Ovary (tissue), 3 donors: ENCODE results near the gene TP73.

Experiments
- EP300 ChIP-seq: sonication (generic); formaldehyde crosslinking; IDR thresholded peaks from one replicate; pipeline ENCODE4 v1.6.1; 2017; ENCODE audit warnings: antibody characterized with exemption
- POLR2A ChIP-seq: fragments of 450-650 bp; IDR thresholded peaks from one replicate; pipeline ENCODE4 v1.6.1; 2017; ENCODE audit warnings: antibody characterized with exemption, mild to moderate bottlenecking, moderate library complexity
- TF ChIP-seq, protein P1 (sequence below), 3 donors: fragments of 450-650 bp in 2 of 3; fragments of 200-600 bp in 1 of 3; IDR thresholded peaks; one replicate each; pipeline versions ENCODE4 v1.5.1 to v1.8.0; 2016 to 2022; ENCODE audit warnings: antibody characterized with exemption in 3 of 3, mild to moderate bottlenecking in 1 of 3
- donor health status: DM: no; HTN: no; CAD: no.

GRCh38 chr1:3711381-3711779, 59.1 kb downstream of the TP73 start:
- TF ChIP-seq POLR2A (no peak), EP300 (no peak)
- TF ChIP-seq, protein P1, sequence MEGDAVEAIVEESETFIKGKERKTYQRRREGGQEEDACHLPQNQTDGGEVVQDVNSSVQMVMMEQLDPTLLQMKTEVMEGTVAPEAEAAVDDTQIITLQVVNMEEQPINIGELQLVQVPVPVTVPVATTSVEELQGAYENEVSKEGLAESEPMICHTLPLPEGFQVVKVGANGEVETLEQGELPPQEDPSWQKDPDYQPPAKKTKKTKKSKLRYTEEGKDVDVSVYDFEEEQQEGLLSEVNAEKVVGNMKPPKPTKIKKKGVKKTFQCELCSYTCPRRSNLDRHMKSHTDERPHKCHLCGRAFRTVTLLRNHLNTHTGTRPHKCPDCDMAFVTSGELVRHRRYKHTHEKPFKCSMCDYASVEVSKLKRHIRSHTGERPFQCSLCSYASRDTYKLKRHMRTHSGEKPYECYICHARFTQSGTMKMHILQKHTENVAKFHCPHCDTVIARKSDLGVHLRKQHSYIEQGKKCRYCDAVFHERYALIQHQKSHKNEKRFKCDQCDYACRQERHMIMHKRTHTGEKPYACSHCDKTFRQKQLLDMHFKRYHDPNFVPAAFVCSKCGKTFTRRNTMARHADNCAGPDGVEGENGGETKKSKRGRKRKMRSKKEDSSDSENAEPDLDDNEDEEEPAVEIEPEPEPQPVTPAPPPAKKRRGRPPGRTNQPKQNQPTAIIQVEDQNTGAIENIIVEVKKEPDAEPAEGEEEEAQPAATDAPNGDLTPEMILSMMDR (IDR thresholded peaks at IDR 0.05) = no peak
